ENCODE measurements around the gene C6orf89.
A peak's percentile ranks its signal among the peaks of the same experiment; 100 is the strongest.
"Not testable (repeated sequence)": the region's sequence is repeated elsewhere in the genome, so short reads cannot be mapped to it uniquely, and the experiment has no call there.

Gene C6orf89

DNA sequence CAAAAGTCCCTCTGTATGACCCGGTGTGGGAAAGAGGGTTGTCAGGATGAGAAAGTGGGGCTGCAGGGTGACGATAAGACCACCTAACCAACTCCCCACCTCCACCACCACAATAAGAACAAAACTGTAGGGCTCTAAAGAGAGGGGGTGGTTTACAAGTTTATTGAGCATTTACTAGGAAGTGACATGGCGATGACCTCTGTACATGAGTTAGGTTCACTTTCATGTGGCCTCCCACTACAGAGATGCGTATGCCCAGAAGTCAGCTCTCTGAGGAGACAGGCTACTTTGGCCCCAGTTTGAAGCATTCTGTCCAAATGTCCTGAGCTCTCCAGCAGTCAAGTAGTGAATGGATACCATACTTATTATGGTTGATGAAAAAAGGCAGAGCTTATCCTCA, 40.1 kb downstream of the C6orf89 start:
- DNase-seq, result peak; percentile 36

DNA sequence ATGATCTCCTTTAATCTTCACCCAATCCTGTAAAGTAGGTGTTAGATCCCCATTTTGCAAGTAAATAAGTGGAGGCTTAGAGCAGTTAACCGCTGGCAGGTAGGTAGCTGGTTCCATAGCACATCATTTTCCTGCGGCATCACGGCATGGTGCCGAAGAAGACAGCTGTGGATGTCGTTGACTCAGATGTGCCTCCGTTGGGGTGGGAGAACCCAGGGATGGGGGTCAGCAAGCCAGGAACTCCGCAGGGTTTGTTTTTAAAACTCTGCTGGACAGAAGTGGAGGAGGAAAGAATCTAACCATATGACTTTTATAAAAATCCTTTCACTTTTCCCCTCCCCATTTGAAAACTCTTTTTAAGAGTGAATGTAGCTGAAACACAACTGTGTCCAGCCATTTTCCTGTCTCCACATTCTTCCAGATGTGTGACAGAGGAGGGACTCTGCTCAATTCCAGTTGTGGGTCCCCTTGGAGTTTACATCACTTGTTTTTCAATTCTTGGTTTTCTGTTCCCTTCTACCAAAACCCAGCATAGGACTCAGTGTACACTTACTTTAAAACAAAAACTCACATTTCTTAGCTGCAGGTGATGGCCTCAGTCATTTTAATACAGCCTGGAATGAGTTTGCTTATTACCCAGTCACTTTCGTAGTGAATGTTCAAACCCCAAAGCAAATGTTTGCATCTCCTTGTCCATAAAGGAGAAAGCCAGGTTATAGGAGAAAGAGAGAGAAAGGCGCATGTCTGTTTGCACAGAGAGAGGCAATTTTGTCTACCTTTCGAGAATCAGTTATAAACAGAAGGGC, 41.2 kb downstream of the C6orf89 start:
- no peak for DNase-seq

DNA sequence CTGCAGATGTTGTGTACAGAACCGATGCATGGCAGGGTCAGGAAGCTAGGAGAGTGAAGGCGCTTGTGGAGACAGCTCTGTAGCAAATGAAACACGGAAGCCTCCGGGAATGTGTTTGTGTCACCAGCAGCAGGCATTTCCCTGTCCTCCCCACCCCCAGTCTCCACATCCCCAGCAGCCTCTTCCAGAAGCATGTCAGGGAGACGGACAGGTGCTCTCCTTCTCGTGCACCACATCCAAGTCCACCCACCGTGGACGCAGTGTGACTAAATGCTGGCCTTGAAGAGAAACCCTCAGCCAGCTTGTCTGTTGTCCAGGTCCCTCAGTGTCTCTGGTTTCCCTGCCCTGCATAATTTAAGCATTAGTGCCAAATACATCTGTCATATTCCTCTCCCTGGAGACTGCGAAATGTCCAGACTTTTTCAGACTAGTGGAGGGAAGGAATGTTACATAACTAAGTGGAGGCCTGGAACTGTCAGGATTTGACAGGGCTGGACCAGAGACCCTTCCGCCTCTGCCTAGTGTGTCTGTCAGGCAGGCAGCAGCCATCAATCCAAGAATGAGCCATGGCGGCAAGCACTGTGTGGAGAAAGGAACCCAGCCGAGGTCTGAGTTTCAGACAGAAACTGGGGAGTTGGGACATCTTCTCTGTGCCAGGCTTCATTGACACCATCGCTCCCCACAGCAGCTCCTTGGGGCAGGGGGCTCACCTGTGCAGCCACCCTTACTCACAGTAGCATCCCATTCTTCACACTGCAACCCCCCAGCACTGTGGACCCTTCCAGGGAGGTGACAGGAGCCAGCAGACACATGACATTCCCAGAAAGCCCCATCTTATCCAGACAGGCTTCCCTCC, 42.2 kb downstream of the C6orf89 start:
- DNase-seq, result no peak

DNA sequence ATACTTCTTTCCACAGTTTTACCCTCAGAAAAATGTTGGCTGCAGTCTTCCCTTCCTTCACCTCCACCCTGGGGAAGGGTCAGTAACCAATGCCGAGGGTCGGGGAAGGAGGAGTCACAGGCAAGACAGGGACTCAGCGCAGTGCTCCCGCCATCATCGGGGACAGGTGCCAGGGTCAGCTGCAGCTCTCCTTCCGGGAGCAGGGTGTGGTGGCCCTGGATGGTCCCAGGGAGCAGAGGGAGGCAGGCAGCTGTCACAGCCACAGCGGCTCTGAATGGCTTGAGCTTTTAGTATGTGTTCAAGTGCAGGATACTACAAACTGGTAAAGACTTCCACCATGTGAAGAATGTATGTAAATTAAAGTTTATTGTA, 42.8 kb downstream of the C6orf89 start:
- DNase-seq, result no peak

DNA sequence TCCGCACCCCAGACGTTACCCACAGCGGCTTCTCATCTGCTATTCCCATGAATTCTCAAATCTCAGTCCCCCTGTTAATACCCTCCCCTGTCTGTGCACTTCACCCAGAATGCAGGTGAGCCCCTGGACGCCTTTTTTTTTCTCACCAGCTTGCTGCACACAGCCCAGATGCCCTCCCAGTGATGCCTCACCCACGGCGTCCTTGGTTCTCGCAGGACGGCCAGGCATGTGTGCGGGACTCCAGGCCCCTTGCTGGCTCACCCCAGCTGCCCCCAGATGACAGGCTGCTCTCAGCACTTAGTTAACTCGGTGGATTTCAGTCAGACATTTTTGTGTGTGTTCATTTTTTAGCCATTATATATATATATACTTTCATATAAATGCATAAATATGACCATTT, 43.4 kb downstream of the C6orf89 start:
- no peak for DNase-seq

DNA sequence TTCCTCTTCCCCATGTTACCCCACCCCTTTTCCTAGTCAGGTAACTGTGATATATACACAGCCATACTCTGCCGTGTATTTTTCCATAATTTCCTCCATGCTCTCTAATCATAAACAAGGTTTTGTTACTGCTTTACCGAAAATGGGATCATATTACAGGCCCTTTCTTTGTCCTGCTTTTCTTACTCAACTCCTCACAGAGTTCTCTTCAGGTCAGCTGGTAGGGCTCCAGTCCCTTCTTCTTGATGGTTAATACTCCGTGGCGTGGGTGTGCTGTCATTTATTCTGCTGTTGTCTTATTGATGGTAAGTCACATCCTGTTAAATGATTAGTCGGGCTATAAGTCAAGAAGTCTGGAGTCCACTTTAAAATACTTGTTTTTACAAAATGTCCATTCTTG, 43.9 kb downstream of the C6orf89 start:
- DNase-seq, result no peak

DNA sequence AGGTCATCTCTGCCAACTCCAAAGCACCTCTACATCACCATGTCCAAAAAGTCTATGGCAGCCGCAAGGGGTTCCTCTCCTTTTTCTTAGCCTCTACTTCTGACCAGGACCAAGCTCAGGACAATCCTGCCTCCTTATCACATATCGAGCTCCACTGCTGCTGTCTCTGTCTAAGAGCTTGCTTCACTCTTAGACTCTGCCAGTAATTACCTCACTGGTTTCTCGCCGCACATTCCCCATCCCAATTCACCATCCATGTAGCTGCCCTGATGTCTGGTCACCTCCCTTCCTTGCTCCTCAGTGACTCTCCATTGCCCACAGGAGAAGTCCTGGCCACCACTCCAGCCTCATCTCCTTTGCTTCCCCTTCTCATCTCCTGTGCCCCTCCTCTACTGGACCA, 44.7 kb downstream of the C6orf89 start:
- no peak for DNase-seq

DNA sequence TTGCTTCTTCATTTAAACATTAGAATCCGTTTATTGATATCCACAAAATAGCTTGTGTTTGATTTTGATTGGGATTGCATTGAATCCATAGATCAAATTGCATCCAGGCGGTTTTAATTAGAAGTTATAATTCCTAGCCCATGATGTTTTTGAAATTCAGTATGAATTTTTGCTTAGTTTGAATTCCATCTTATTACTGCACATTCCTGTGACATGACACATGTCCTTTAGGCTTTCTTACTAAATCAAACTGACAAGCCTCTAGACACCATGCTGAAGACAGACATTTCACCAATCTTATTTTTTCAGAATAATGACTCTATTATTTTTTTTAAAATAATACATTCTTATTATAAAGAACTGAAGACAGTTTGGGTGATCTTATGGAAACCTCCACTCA, 47.4 kb downstream of the C6orf89 start:
- no peak for DNase-seq

DNA sequence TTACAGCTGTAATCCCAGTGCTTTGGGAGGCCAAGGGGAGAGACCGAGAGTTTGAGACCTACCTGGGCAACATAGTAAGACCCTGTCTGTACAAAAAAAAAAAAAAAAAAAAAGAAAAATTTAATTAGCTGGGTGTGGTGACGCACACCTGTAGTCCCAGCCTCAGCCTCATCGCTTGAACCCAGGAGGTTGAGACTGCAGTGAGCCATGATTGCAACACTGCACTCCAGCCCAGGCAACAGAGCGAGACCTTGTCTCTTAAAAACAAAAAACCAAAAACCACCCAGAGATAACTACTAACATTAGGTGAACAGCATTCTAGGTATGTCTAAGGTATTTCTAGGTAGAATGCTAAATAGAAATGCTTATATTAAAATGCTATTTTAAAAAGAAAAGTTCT, 47.8 kb downstream of the C6orf89 start:
- DNase-seq, result no peak

DNA sequence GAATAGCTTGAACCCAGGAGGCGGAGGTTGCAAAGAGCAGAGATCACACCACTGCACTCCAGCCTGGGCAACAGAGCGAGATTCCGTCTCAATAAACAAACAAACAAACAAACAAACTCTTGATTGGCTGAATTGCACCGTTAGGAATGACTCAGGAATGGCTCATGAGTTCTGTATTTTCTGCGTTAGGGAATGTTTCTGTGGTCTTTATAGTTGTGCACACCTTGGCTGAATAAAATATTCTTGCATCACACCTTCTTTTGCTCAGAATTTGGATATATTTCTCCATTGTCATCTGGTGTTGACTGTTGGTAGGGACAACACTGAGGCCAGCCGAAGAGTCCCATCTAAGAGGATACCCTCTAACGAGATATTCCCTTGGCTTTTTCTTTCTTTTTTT, 49.1 kb downstream of the C6orf89 start:
- no peak for DNase-seq

DNA sequence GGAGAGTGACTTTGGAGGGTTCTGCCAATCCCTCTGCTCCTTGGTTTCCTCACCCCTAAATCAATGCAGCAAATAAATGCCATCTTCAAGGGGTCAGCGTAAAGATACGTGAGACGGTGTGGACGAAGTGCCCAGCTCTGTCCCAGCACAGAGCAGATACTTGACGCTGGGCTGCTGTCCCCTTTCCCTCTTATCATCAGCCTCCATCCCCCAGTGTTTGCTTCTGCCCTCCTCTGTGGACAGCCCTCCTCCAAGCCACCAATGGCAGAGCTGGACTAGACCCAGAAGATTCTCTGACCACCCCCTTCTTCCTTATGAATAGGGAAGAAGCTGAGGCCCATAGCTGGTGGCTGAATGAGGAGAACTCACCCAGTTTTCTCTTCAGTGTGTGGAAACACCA, 51.1 kb downstream of the C6orf89 start:
- no peak for DNase-seq

DNA sequence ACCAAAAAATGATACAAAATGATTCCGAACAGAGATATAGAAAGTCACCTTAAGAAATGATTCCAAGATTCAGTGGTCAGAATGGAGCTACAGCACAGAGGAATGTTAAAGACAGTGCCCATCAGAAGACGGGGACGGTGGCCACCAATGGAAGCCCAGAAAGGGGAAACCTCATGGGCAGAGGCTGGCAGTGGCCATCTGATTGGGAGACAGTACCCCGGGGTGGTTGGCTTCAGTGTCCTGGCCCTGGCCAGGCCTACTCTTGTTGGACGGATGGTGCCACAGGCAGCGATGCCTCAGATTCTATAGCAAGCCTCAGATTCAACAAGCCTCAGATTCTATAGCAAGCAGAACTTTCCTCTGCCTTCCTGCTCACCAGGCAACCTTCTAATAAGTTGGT, 52.1 kb downstream of the C6orf89 start:
- no peak for DNase-seq

DNA sequence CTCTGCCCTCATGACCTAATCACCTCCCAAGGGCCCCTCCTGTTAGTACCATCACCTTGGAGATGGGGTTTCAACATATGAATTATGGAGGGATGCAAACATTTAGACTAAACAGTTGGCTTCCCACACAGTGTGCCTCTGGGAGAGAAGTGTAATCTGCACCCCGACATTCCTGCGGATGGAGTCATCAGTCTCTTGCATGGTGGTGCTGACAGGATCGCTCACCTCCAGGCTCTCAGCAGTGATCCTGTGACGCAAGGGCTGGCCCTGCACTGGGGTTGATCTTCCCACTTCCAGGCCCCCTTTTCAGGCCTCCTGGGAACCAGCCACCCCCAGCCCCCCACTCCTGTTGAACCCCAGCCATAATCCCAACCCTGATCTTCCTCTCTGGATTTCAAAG, 52.8 kb downstream of the C6orf89 start:
- DNase-seq, result no peak

DNA sequence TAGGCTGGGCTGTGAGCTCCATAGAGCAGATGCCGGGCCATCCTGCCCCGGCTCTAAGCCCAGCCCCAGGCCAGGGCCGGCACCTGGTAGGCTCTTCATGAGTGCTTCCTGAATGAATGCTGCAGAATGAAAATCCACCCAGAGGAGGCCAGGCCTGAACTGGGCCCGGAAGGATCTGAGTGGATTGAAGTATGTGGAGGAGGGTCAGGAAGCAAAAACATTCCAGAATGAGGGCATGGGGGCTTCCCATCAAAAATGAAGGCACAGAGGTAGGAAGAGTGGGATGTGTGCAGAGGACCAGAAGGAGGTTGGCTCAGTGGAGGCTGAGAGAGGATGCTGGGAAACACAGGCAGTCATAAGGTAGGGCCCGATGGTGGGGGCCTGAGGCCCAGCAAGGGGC, 53.3 kb downstream of the C6orf89 start:
- DNase-seq, result not testable (repeated sequence)

DNA sequence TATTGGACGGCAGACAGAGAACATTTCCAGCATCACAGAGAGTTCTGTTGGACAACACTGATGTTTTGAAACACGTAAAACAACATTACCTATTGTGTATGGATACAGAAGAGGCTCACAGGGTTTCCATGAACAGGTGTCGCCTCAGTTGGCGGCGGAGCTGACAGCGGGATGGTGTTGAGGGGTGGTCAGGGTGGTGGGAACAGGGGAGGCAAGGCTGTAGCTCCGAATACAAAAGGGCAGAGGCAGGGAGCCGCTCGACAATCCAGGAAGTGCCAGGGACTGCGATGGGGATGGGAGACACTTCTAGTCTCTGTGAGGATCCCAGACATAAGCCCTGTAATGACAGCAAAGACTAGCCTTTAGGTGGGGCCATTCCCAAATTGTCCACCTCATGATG, 54.3 kb downstream of the C6orf89 start:
- no peak for DNase-seq

DNA sequence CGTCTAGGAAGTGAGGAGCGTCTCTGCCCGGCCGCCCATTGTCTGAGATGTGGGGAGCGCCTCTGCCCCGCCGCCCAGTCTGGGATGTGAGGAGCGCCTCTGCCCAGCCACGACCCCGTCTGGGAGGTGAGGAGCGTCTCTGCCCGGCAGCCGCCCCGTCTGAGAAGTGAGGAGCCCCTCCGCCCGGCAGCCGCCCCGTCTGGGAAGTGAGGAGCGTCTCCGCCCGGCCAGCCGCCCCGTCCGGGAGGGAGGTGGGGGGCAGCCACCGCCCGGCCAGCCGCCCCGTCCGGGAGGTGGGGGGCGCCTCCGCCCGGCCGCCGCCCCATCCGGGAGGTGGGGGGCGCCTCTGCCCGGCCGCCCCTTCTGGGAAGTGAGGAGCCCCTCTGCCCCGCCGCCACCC, 55.8 kb downstream of the C6orf89 start:
- DNase-seq, result not testable (repeated sequence)

DNA sequence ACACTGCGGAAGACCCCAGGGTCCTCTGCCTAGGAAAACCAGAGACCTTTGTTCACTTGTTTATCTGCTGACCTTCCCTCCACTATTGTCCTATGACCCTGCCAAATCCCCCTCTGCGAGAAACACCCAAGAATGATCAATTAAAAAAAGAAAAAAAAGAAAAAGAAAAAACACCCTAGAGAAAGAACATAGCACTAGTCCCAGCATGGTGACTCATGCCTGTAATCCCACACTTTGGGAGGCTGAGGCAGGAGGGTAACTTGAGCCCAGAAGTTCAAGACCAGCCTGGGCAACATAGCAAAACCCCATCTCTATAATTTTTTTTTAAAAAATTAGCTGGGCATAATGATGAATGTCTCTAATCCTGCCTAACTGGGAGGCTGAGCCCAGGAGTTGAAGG, 56.6 kb downstream of the C6orf89 start:
- DNase-seq, result not testable (repeated sequence)

DNA sequence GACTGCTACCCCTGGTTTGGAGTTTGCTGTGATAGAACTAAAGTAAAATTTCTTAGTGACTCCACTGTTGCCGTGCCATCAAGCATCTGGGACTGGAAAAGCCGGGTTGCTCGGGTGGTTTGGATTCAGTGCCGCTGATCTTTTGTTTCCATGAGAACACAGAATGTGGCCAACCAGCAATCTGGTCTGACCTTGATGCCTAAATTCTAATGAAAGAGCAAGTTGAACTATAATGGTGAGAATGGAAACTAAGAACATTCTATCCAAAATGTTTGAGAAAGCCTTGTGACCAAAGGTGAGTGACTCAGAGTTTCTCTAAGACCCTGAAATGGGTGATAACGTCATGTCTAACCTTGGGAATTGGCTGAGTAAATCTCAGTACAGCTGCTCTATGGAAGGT, 58.9 kb downstream of the C6orf89 start:
- DNase-seq, result no peak

DNA sequence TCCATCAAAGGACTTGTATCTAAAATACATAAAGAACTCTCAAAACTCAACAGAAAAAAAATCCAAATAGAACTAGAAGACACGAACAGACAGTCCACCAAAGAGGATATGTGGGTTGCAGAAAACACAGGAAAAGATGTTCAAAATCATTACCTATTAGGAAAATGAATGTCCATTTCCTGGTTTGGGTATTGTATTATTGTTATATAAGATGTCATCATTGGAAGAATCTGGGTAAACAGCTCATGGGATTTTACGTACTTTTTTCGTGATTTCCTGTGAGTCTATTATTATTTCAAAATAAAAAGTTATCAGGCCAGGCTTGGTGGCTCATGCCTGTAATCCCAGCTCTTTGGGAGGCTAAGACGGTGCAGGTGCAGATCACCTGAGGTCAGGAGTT, 59.5 kb downstream of the C6orf89 start:
- no peak for DNase-seq

DNA sequence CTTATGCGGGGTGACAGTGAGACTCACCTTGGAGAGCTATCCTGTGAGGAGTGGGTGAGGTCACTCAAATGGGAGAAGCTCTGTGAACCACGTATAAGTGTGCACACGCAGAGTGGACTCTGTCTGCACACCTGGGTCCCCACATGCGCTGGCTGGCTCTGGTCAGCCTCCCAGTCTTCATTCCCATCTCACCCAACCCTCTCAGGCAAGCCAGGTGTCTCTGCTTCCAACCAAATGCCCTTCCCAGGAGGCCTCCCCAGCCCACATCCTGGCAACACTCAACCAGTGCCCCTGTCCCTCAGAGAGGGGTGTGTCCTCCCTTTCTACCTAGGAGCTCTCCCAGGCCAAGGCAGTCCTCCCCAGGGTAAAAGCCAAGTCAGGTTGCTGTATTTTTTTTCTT, 60.8 kb downstream of the C6orf89 start:
- no peak for DNase-seq

DNA sequence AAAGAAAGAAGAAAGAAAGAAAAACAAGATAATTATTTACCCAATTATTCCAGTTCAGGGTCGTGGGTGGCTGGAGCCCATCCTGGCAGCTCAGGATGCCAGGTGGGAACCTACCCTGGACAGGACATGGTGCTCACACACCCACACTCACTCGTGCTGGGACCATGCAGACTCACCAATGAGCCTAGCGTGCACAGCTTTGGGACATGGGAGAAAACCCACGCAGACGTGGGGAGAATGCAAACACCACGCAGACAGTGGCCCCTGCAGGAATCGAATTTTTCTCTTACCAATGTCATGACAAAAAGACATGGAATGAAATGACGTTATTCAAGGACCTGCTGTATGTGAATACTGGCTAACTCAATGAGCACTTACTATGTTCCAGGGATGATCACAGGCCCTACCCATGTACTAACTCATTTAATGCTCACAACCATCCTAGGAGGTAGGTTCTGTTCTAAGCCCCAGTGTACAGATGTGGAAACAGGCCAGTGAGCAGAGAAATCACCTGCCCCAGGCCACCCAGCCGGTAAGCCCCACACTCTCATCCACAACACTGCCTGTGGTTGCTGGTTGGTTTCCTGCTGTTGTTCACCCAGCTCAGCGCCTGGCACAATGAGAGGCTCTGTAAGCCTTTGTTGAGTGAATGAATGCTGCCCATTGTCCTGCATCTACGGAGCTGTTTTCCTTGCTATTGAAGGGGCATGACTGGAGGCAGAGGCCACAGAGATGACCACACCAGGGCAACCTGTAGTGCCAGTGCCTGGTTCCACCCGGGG, 62.0 kb downstream of the C6orf89 start:
- DNase-seq, result no peak

DNA sequence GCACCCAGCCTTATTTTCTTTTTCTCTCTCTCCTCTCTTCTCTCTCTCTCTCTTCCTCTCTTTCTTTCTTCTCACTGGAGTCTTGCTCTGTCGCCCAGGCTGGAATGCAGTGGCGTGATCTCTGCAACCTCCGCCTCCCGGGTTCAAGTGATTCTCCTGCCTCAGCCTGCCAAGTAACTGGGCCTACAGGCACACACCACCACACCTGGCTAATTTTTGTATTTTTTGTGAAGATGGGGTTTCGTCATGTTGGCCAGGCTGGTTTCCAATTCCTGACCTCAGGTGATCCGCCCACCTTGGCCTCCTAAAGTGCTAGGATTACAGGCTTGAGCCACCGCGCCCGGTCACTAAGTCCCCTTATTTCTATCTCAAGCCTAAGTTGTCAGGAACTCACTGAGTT, 63.3 kb downstream of the C6orf89 start:
- DNase-seq, result not testable (repeated sequence)

DNA sequence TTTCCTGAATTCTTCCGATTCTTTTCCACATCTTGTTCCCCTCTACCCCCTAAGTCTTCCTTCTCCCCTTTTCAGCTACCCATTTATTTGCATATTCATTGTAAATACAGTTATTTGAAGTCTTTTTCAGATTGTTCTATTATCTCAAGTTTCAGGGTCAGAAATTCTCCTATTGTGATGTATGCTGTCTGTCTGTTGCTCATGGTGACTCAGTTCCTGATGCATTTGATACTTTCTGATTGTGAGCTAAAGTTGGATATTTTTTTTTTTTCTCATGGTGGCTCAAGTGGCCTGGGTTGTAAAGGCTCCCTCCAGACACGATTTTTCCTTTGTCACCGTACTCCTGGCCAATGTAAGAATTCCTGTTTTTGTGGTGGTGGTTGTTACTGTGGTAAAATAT, 63.9 kb downstream of the C6orf89 start:
- no peak for DNase-seq

DNA sequence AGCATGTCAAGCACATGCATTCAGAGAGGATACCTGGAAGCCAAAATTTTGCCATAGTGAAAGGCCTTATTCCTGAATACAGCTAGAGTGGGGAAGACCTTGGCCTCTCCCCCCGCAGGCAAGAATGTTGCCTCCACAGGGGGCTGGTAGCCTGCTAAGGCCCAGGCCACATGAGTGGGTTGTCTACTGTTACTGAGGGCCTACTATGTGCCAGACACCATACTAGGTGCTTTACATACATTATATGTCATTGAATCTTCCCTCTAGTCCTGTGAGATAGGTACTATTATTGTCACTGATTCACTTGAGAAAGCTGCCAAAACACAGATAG, 68.1 kb downstream of the C6orf89 start:
- DNase-seq, result no peak
